PC-3 (cell line): ENCODE data around the gene BICD2. TPM values are rescaled to one million over a fixed set of nuclear protein-coding genes. Genes with fewer than 3 reads are reported as not detected.

ENCODE experiments used
- ATAC-seq: fragments of 200-7000 bp; cut with Tn5 transposase; 2 replicates; pipeline ENCODE4 v1.9.1; 2020; ENCODE audit warnings: mild to moderate bottlenecking, moderate library complexity
- BruUV-seq: library from RNA; stranded (reverse); fragments of 400-500 nt; replicated peaks from 2 replicates; lab custom pipeline; 2021; lab: Mats Ljungman, UMichigan
- CTCF ChIA-PET: fragments of 300-600 bp; sonication (Branson Sonifier 250); formaldehyde crosslinking; loops from one replicate; lab custom pipeline; 2022; ENCODE audit warnings: antibody characterized with exemption; lab: Charles Lee
- POLR2A ChIA-PET: fragments of 300-600 bp; sonication (Branson Sonifier 250); formaldehyde crosslinking; loops from one replicate; lab custom pipeline; 2022; ENCODE audit warnings: antibody characterized with exemption; ENCODE audit not compliant: unreplicated experiment; lab: Charles Lee
- DNase-seq: peaks from one replicate; pipeline ENCODE4 v3.0.0-alpha.2; 2015
- H2AFZ ChIP-seq: fragments of 300-600 bp; sonication (generic); 2 replicates; pipeline ENCODE4 v1.6.0; 2016; ENCODE audit warnings: antibody characterized with exemption, low read length
- H3F3A ChIP-seq: fragments of 300-600 bp; sonication (generic); one replicate; pipeline ENCODE4 v1.6.0; 2017; ENCODE audit warnings: antibody characterized with exemption, low read length, control low read depth, mild to moderate bottlenecking; ENCODE audit not compliant: unreplicated experiment
- H3K27ac ChIP-seq: fragments of 300-600 bp; sonication (generic); 2 replicates; pipeline ENCODE4 v1.5.1; 2016; ENCODE audit warnings: mild to moderate bottlenecking, low read length
- H3K27me3 ChIP-seq: fragments of 300-600 bp; sonication (generic); 2 replicates; pipeline ENCODE4 v1.6.1; 2016; ENCODE audit warnings: low read length, mixed read lengths
- H3K36me3 ChIP-seq: fragments of 300-600 bp; sonication (generic); 2 replicates; pipeline ENCODE4 v1.6.1; 2016; ENCODE audit warnings: low read depth, mixed run types, low read length, mixed read lengths
- H3K4me1 ChIP-seq: fragments of 300-600 bp; sonication (generic); 2 replicates; pipeline ENCODE4 v1.5.1; 2016; ENCODE audit warnings: low read length; ENCODE audit not compliant: insufficient read depth
- H3K4me2 ChIP-seq: fragments of 300-600 bp; sonication (generic); 2 replicates; pipeline ENCODE4 v1.6.0; 2016; ENCODE audit warnings: low read length
- H3K4me3 ChIP-seq: fragments of 300-600 bp; sonication (generic); 2 replicates; pipeline ENCODE4 v1.5.1; 2016; ENCODE audit warnings: mild to moderate bottlenecking, low read length, mixed read lengths
- H3K79me2 ChIP-seq: fragments of 300-600 bp; sonication (generic); 2 replicates; pipeline ENCODE4 v1.6.1; 2017; ENCODE audit warnings: low read length, mixed read lengths
- H3K9ac ChIP-seq: fragments of 300-600 bp; sonication (generic); 2 replicates; pipeline ENCODE4 v1.6.0; 2016; ENCODE audit warnings: mild to moderate bottlenecking, low read length
- H3K9me2 ChIP-seq: fragments of 300-600 bp; sonication (generic); replicated peaks from 2 replicates; pipeline ENCODE4 v1.6.1; 2016; ENCODE audit warnings: mixed run types, low read length, mixed read lengths
- H3K9me3 ChIP-seq: fragments of 300-600 bp; sonication (generic); 2 replicates; pipeline ENCODE4 v1.6.1; 2016; ENCODE audit warnings: low read length, mixed read lengths
- H4K20me1 ChIP-seq: fragments of 300-600 bp; sonication (generic); 2 replicates; pipeline ENCODE4 v1.6.1; 2016; ENCODE audit warnings: low read length, mixed read lengths
- EZH2 ChIP-seq: fragments of 300-600 bp; sonication (generic); IDR thresholded peaks from one replicate; pipeline ENCODE4 v1.6.1; 2017; ENCODE audit warnings: antibody characterized with exemption, mild to moderate bottlenecking, low read length; ENCODE audit not compliant: unreplicated experiment
- EZH2phosphoT487 ChIP-seq: fragments of 300-600 bp; sonication (generic); IDR thresholded peaks from 2 replicates; pipeline ENCODE4 v1.6.1; 2018; ENCODE audit warnings: mild to moderate bottlenecking, antibody characterized with exemption, low read length, borderline replicate concordance
- intact Hi-C: fragments of 100-400 bp; cut with micrococcal nuclease; formaldehyde crosslinking; loops from 2 replicates; pipeline ENCODE4 v1.9.0; 2023
- total RNA-seq: library from RNA; depleted of rRNA; stranded (reverse); fragments of >200 nt; gene quantifications from 2 replicates; pipeline ENCODE4 v1.2.3, GENCODE V29; 2014
- TF ChIP-seq, protein P1 (sequence below): fragments of 300-600 bp; sonication (generic); conservative IDR thresholded peaks from 2 replicates; pipeline ENCODE4 v1.5.1; 2017; ENCODE audit warnings: antibody characterized with exemption, low read depth, mild to moderate bottlenecking, low read length

The BICD2 gene
- total RNA-seq, 1 experiment from 2014 or later = 26.3 TPM

DNA sequence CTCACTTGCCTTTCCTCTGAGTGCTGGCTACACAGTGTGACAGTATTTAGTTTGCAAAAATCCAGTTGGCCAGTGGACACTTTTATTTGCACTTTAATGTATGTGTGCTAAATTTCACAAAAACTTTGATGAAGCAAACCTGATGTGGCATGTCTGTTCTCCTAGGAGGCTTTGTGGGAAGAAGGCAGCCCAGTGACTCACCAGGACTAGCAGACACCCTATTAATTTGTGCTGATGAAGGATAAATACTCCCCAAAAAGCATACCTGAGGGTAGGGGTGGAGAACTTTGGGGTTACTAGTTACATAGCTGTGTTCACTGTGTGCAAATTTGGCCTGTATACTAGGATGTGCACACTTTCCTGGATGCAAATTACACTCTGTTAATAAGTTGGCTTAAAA lies 55.4 kb downstream of the BICD2 start:
- POLR2A ChIA-PET = no interaction called here
- Histone ChIP-seq H3K9me3 (no peaks in the 10 kb centered on the region), H3K27ac (no peak overlapping the region), H2AFZ (no peak overlapping the region), H3K4me3 (no peak overlapping the region), H4K20me1 (no peaks in the 10 kb centered on the region), H3F3A (no peaks in the 10 kb centered on the region), H3K9me2 (no peaks in the 10 kb centered on the region), H3K9ac (no peak overlapping the region), H3K36me3 (peaks cover 2% of the 10 kb centered on the region; the same call in 1 of the 2 replicates), H3K4me2 (no peak overlapping the region), H3K27me3 (no peaks in the 10 kb centered on the region), H3K4me1 (peaks cover 26% of the 10 kb centered on the region), H3K79me2 (no peaks in the 10 kb centered on the region)
- CTCF ChIA-PET = no interaction called here
- intact Hi-C loops = no loop called here
- TF ChIP-seq EZH2phosphoT487 (no peak), EZH2 (no peak)
- TF ChIP-seq, protein P1, sequence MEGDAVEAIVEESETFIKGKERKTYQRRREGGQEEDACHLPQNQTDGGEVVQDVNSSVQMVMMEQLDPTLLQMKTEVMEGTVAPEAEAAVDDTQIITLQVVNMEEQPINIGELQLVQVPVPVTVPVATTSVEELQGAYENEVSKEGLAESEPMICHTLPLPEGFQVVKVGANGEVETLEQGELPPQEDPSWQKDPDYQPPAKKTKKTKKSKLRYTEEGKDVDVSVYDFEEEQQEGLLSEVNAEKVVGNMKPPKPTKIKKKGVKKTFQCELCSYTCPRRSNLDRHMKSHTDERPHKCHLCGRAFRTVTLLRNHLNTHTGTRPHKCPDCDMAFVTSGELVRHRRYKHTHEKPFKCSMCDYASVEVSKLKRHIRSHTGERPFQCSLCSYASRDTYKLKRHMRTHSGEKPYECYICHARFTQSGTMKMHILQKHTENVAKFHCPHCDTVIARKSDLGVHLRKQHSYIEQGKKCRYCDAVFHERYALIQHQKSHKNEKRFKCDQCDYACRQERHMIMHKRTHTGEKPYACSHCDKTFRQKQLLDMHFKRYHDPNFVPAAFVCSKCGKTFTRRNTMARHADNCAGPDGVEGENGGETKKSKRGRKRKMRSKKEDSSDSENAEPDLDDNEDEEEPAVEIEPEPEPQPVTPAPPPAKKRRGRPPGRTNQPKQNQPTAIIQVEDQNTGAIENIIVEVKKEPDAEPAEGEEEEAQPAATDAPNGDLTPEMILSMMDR = no peak
- no peak for ATAC-seq
- no TSS peak for BruUV-seq
- no peak for DNase-seq

DNA sequence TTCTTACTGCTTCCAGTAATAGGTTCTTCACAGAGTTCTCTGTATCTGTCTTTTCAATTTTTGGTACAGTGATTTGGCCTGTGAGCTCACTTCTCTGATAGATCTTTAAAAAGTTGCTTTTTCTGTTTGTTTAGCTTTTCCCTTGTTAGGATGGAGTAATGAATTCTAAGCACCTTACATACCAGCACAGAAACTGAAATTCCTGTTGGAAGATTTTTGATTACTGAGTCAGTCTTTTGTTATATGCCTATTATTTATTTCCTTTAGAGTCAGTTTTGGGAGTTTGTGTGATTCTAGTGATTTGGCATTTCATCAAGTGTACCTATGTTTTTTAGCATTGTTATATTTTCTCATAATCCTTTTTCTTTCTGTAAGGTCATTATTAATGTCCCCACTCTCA lies 57.1 kb downstream of the BICD2 start:
- H3K9ac ChIP-seq = no peak overlapping the region
- no peaks in the 10 kb centered on the region for H3K9me2 ChIP-seq
- peak overlapping the region; percentile 93; the same call in 1 of the 2 replicates for H3K27ac ChIP-seq
- ChIA-PET POLR2A (no interaction called here), CTCF (no interaction called here)
- no peaks in the 10 kb centered on the region for H3K27me3 ChIP-seq
- H3K9me3 ChIP-seq = no peaks in the 10 kb centered on the region
- TF ChIP-seq EZH2phosphoT487 (no peak), EZH2 (no peak)
- TF ChIP-seq, protein P1 = no peak
- intact Hi-C loops = no loop called here
- H4K20me1 ChIP-seq = no peaks in the 10 kb centered on the region
- BruUV-seq = no TSS peak
- H3F3A ChIP-seq = no peaks in the 10 kb centered on the region
- no peak for ATAC-seq
- no peaks in the 10 kb centered on the region for H3K79me2 ChIP-seq
- DNase-seq = peak; percentile 35
- no peak overlapping the region for H3K4me2 ChIP-seq
- H2AFZ ChIP-seq = no peak overlapping the region
- H3K4me1 ChIP-seq = peaks cover 26% of the 10 kb centered on the region
- H3K36me3 ChIP-seq = peaks cover 2% of the 10 kb centered on the region; the same call in 1 of the 2 replicates
- H3K4me3 ChIP-seq = no peak overlapping the region

DNA sequence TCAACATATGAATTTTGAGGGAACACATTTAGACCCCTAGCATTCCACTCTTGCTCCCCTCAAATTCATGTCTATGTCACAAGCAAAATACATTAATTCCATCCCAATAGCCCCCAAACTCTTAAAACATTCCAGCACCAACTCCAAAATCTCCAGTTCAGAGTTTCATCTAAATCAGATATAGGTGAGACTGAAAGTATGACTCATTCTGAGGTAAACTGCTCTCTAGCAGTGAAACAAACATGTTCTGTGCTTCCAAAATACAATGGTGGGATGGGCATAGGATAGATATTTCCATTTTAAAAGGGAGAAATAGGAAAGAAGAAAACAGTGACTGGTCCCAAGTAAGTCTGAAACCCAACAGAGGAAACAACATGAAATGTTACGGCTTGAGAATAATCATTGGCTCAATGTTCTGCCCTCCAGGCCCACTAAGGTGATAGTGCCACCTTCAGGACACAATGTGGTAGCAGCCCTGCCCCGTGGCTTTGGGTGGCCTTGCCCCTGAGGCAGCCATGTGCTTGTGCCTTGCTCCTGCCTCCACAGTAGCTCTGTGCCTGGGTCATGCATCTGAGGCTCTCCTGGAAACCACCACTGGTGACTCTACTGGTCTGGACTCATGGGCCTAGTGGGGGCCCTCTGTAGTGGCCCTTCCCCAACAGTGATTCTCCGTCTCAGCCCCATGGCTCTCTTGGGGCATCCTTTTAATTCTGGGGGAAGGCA lies 58.3 kb downstream of the BICD2 start:
- Histone ChIP-seq H2AFZ (peak overlapping the region; percentile 53), H4K20me1 (no peaks in the 10 kb centered on the region), H3K4me1 (peaks cover 26% of the 10 kb centered on the region), H3K4me3 (no peak overlapping the region), H3K9me2 (no peaks in the 10 kb centered on the region), H3K9ac (peak overlapping the region; percentile 67), H3F3A (no peaks in the 10 kb centered on the region), H3K4me2 (peak overlapping the region; percentile 43), H3K27me3 (no peaks in the 10 kb centered on the region), H3K27ac (peak overlapping the region; percentile 93), H3K9me3 (no peaks in the 10 kb centered on the region), H3K79me2 (no peaks in the 10 kb centered on the region), H3K36me3 (no peaks in the 10 kb centered on the region)
- ATAC-seq (peak; percentile 69), DNase-seq (peak; percentile 60)
- TF ChIP-seq, protein P1 = peak; percentile 71
- TF ChIP-seq EZH2phosphoT487 = no peak
- POLR2A ChIA-PET = no interaction called here
- BruUV-seq = no TSS peak
- CTCF ChIA-PET = no interaction called here
- intact Hi-C loops = no loop called here
